HEK293 (cell line): ENCODE measurements around the gene XPOT.

Source experiments
- CTCF ChIA-PET: fragments of 350-600 bp; formaldehyde crosslinking; extraction: SDS; loops from one replicate; lab custom pipeline; 2021; ENCODE audit warnings: antibody characterized with exemption; lab: Yijun Ruan, JAX
- POLR2A ChIA-PET: fragments of 300-600 bp; formaldehyde crosslinking; extraction: SDS; loops from one replicate; lab custom pipeline; 2020; ENCODE audit warnings: antibody characterized with exemption, inconsistent platforms; lab: Yijun Ruan, JAX
- H3K27ac ChIP-seq: fragments of 200-500 bp; sonication (Bioruptor generic); 2 replicates; pipeline ENCODE4 v1.5.1; 2014; ENCODE audit warnings: low read depth, low read length, control low read depth, inconsistent platforms; ENCODE audit errors: extremely low read depth
- H3K36me3 ChIP-seq, 2 experiments: fragments of 200-500 bp in 1 of 2; sonication (Bioruptor generic) in 1 of 2; 1 replicate in 1 of 2; 2 replicates in 1 of 2; pipeline ENCODE4 v1.5.1; 2014 to 2017; ENCODE audit warnings: inconsistent platforms in 2 of 2, low read length in 2 of 2; ENCODE audit not compliant: control insufficient read depth in 2 of 2, insufficient read depth in 1 of 2
- H3K4me1 ChIP-seq: fragments of 200-500 bp; sonication (Bioruptor generic); 2 replicates; pipeline ENCODE4 v1.5.1; 2014; ENCODE audit warnings: mild to moderate bottlenecking, low read length, inconsistent platforms; ENCODE audit not compliant: control insufficient read depth, insufficient read depth
- H3K4me3 ChIP-seq: 2 replicates; pipeline ENCODE4 v1.5.1; 2011; ENCODE audit warnings: low read depth, mild to moderate bottlenecking, control low read depth, low read length, moderate library complexity
- H3K9me3 ChIP-seq: fragments of 200-500 bp; sonication (Bioruptor generic); 2 replicates; pipeline ENCODE4 v1.5.1; 2014; ENCODE audit warnings: low read depth, low read length, inconsistent platforms; ENCODE audit not compliant: control insufficient read depth, insufficient read depth
- GLIS2 ChIP-seq: fragments of 450-650 bp; formaldehyde crosslinking; IDR thresholded peaks from 2 replicates; pipeline ENCODE4 v1.5.1; 2016; ENCODE audit warnings: missing biosample characterization, missing genetic modification characterization
- HOXD13 ChIP-seq: sonication (generic); formaldehyde crosslinking; IDR thresholded peaks from 2 replicates; pipeline ENCODE4 v1.8.0; 2022; ENCODE audit warnings: missing genetic modification reagents, borderline replicate concordance
- KLF16 ChIP-seq: fragments of 450-650 bp; formaldehyde crosslinking; IDR thresholded peaks from 2 replicates; pipeline ENCODE4 v1.5.1; 2017; ENCODE audit warnings: missing biosample characterization, missing genetic modification characterization
- KLF8 ChIP-seq: fragments of 450-650 bp; formaldehyde crosslinking; IDR thresholded peaks from 2 replicates; pipeline ENCODE4 v1.5.1; 2016; ENCODE audit warnings: missing biosample characterization, missing genetic modification characterization
- MEIS1 ChIP-seq: sonication (generic); formaldehyde crosslinking; IDR thresholded peaks from 2 replicates; pipeline ENCODE4 v1.8.1; 2022; ENCODE audit warnings: missing genetic modification reagents, mild to moderate bottlenecking, borderline replicate concordance
- PRDM1 ChIP-seq: fragments of 450-650 bp; formaldehyde crosslinking; IDR thresholded peaks from 2 replicates; pipeline ENCODE4; 2016; ENCODE audit warnings: missing biosample characterization, missing genetic modification characterization
- PRDM6 ChIP-seq: fragments of 450-650 bp; formaldehyde crosslinking; IDR thresholded peaks from 2 replicates; pipeline ENCODE4 v1.5.1; 2017; ENCODE audit warnings: missing biosample characterization, missing genetic modification characterization
- RBAK ChIP-seq: fragments of 450-650 bp; formaldehyde crosslinking; IDR thresholded peaks from 2 replicates; pipeline ENCODE4 v1.5.1; 2016; ENCODE audit warnings: missing biosample characterization, missing genetic modification characterization
- SETDB1 ChIP-seq: IDR thresholded peaks from one replicate; pipeline ENCODE4 v1.6.1; 2017; ENCODE audit warnings: mild to moderate bottlenecking, low read length, moderate library complexity, mixed read lengths; ENCODE audit not compliant: insufficient read length
- SP7 ChIP-seq: fragments of 450-650 bp; formaldehyde crosslinking; IDR thresholded peaks from 2 replicates; pipeline ENCODE4 v1.5.1; 2016; ENCODE audit warnings: missing biosample characterization, missing genetic modification characterization
- ZFP3 ChIP-seq: fragments of 450-650 bp; formaldehyde crosslinking; IDR thresholded peaks from 2 replicates; pipeline ENCODE4 v1.5.1; 2016; ENCODE audit warnings: low read depth, missing biosample characterization, missing genetic modification characterization
- ZNF155 ChIP-seq: fragments of 450-650 bp; formaldehyde crosslinking; IDR thresholded peaks from 2 replicates; pipeline ENCODE4 v1.5.1; 2016; ENCODE audit warnings: missing biosample characterization, missing genetic modification characterization
- ZNF23 ChIP-seq: fragments of 450-650 bp; formaldehyde crosslinking; IDR thresholded peaks from 2 replicates; pipeline ENCODE4 v1.5.1; 2016; ENCODE audit warnings: missing biosample characterization, missing genetic modification characterization, borderline replicate concordance
- ZNF302 ChIP-seq: fragments of 450-650 bp; formaldehyde crosslinking; IDR thresholded peaks from 2 replicates; pipeline ENCODE4 v1.5.1; 2016; ENCODE audit warnings: missing biosample characterization, missing genetic modification characterization, low read depth
- ZNF354C ChIP-seq: fragments of 450-650 bp; formaldehyde crosslinking; IDR thresholded peaks from 2 replicates; pipeline ENCODE4 v1.5.1; 2016; ENCODE audit warnings: missing biosample characterization, missing genetic modification characterization, low read depth, borderline replicate concordance
- ZNF37A ChIP-seq: fragments of 450-650 bp; IDR thresholded peaks from 2 replicates; pipeline ENCODE4 v1.5.1; 2018; ENCODE audit warnings: missing biosample characterization, missing genetic modification characterization
- ZNF394 ChIP-seq: fragments of 450-650 bp; formaldehyde crosslinking; IDR thresholded peaks from 2 replicates; pipeline ENCODE4 v1.5.1; 2016; ENCODE audit warnings: missing biosample characterization, missing genetic modification characterization, mild to moderate bottlenecking, moderate library complexity, borderline replicate concordance
- ZNF404 ChIP-seq: fragments of 450-650 bp; formaldehyde crosslinking; IDR thresholded peaks from 2 replicates; pipeline ENCODE4 v1.5.1; 2017; ENCODE audit warnings: missing biosample characterization, missing genetic modification characterization
- ZNF488 ChIP-seq: fragments of 450-650 bp; formaldehyde crosslinking; IDR thresholded peaks from 2 replicates; pipeline ENCODE4 v1.5.1; 2016; ENCODE audit warnings: missing biosample characterization, missing genetic modification characterization
- ZNF623 ChIP-seq: fragments of 450-650 bp; formaldehyde crosslinking; IDR thresholded peaks from 2 replicates; pipeline ENCODE4 v1.5.1; 2016; ENCODE audit warnings: missing biosample characterization, missing genetic modification characterization
- ZNF626 ChIP-seq: fragments of 450-650 bp; sonication (Bioruptor Pico); formaldehyde crosslinking; IDR thresholded peaks from 2 replicates; pipeline ENCODE4 v1.5.1; 2018; ENCODE audit warnings: missing biosample characterization, missing genetic modification characterization, inconsistent platforms
- ZNF843 ChIP-seq: fragments of 450-650 bp; formaldehyde crosslinking; IDR thresholded peaks from 2 replicates; pipeline ENCODE4 v1.5.1; 2016; ENCODE audit warnings: missing biosample characterization, missing genetic modification characterization
- ZSCAN5A ChIP-seq: fragments of 450-650 bp; formaldehyde crosslinking; IDR thresholded peaks from 2 replicates; pipeline ENCODE4 v1.5.1; 2016; ENCODE audit warnings: missing biosample characterization, missing genetic modification characterization
- TF ChIP-seq, protein P1 (sequence below): fragments of 450-650 bp; formaldehyde crosslinking; IDR thresholded peaks from 2 replicates; pipeline ENCODE4 v1.5.1; 2016; ENCODE audit warnings: missing biosample characterization, missing genetic modification characterization
- TF ChIP-seq, protein P2 (sequence below): fragments of 450-650 bp; formaldehyde crosslinking; IDR thresholded peaks from 2 replicates; pipeline ENCODE4 v1.5.1; 2016; ENCODE audit warnings: missing biosample characterization, missing genetic modification characterization
- TF ChIP-seq, protein P3 (sequence below): fragments of 450-650 bp; formaldehyde crosslinking; IDR thresholded peaks from 2 replicates; pipeline ENCODE4 v1.5.1; 2016; ENCODE audit warnings: missing biosample characterization, missing genetic modification characterization

The XPOT gene

DNA sequence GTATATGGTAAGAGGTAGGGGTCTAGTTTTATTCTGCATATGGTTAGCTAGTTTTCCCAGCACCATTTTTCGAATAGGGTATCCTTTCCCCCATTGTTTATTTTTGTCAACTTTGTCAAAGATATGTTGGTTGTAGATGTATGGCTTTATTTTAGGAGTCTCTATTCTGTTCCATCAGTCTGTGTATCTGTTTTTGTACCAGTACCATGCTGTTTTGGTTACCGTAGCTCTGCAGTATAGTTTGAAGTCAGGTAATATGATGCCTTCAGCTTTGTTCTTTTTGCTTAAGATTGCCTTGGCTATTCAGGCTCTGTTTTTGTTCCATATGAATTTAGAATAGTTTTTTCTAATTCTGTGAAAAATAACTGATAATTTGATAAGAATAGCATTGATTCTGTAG is 72.7 kb downstream of the XPOT start:
- Histone ChIP-seq H3K4me3 (no peak overlapping the region), H3K36me3 (peaks cover 58 to 74% of the 10 kb centered on the region in 2 experiments), H3K9me3 (no peaks in the 10 kb centered on the region), H3K4me1 (no peaks in the 10 kb centered on the region), H3K27ac (no peak overlapping the region)
- TF ChIP-seq ZNF843 (tag by site-specific recombination) (no peak), ZNF394 (tag by site-specific recombination) (no peak), KLF8 (no peak), ZNF23 (tag by site-specific recombination) (no peak), ZNF488 (no peak), HOXD13 (no peak), SETDB1 (peak; percentile 79), ZFP3 (tag by site-specific recombination) (no peak), SP7 (tag by site-specific recombination) (no peak), ZNF155 (tag by site-specific recombination) (no peak), ZNF354C (no peak)
- TF ChIP-seq, protein P1, sequence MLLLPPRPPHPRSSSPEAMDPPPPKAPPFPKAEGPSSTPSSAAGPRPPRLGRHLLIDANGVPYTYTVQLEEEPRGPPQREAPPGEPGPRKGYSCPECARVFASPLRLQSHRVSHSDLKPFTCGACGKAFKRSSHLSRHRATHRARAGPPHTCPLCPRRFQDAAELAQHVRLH: peak; percentile 61; the same call in 1 of the 2 replicates
- TF ChIP-seq, protein P2, sequence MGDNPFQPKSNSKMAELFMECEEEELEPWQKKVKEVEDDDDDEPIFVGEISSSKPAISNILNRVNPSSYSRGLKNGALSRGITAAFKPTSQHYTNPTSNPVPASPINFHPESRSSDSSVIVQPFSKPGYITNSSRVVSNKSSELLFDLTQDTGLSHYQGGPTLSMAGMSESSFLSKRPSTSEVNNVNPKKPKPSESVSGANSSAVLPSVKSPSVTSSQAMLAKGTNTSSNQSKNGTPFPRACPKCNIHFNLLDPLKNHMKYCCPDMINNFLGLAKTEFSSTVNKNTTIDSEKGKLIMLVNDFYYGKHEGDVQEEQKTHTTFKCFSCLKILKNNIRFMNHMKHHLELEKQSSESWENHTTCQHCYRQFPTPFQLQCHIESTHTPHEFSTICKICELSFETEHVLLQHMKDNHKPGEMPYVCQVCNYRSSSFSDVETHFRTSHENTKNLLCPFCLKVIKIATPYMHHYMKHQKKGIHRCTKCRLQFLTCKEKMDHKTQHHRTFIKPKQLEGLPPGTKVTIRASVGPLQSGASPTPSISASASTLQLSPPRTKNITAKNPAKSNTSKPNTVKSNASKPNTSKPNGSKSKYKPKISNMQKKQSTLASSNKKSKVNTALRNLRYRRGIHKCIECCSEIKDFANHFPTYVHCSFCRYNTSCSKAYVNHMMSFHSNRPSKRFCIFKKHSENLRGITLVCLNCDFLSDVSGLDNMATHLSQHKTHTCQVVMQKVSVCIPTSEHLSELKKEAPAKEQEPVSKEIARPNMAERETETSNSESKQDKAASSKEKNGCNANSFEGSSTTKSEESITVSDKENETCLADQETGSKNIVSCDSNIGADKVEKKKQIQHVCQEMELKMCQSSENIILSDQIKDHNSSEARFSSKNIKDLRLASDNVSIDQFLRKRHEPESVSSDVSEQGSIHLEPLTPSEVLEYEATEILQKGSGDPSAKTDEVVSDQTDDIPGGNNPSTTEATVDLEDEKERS (tag by site-specific recombination): peak; percentile 88
- ChIA-PET CTCF (no interaction called here), POLR2A (no interaction called here)

- CTCF ChIA-PET: no interaction called here
- TF ChIP-seq PRDM1 (tag by site-specific recombination) (no peak), PRDM6 (tag by site-specific recombination) (0 out of 2 replicates have a peak, but pooled peaks have one; percentile 22)
- TF ChIP-seq, all 188 proteins: peak for 1
- Histone ChIP-seq H3K4me3 (no peak overlapping the region), H3K36me3 (peaks cover 59 to 75% of the 10 kb centered on the region in 2 experiments), H3K9me3 (no peaks in the 10 kb centered on the region), H3K27ac (no peak overlapping the region), H3K4me1 (no peaks in the 10 kb centered on the region)
- POLR2A ChIA-PET: no interaction called here
Observed at GRCh38 chr12:64478661-64479060, 74.5 kb downstream of the XPOT start.

DNA sequence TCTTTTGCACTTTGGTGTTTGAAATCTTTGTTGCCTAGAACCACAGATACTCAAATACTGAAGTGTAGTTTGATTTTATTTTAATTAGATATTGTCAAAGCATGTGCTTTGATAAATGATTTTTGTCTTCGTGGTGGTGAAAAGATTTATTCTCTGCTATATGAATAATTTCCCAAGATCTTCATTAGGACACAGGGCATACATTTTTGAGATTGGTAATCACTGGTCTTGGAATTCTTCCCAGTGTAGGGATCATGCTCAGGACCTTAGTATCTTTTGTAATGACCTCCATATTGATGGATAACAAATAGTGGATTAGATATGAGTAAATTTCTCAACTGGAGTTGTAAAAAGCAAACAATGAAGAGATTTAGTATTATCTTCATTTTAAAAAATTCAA is 76.0 kb downstream of the XPOT start:
- H3K4me3 ChIP-seq: no peak overlapping the region
- no peaks in the 10 kb centered on the region for H3K9me3 ChIP-seq
- H3K27ac ChIP-seq: no peak overlapping the region
- ChIA-PET CTCF (no interaction called here), POLR2A (no interaction called here)
- no peaks in the 10 kb centered on the region for H3K4me1 ChIP-seq
- peaks cover 54 to 71% of the 10 kb centered on the region in 2 experiments for H3K36me3 ChIP-seq
- TF ChIP-seq ZNF302: no peak
- no peak for TF ChIP-seq RBAK (tag by site-specific recombination)
- TF ChIP-seq GLIS2 (tag by site-specific recombination): no peak
- no peak for TF ChIP-seq KLF16
- no peak for TF ChIP-seq ZNF623 (tag by site-specific recombination)
- TF ChIP-seq, protein P3, sequence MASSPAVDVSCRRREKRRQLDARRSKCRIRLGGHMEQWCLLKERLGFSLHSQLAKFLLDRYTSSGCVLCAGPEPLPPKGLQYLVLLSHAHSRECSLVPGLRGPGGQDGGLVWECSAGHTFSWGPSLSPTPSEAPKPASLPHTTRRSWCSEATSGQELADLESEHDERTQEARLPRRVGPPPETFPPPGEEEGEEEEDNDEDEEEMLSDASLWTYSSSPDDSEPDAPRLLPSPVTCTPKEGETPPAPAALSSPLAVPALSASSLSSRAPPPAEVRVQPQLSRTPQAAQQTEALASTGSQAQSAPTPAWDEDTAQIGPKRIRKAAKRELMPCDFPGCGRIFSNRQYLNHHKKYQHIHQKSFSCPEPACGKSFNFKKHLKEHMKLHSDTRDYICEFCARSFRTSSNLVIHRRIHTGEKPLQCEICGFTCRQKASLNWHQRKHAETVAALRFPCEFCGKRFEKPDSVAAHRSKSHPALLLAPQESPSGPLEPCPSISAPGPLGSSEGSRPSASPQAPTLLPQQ (tag by site-specific recombination): no peak
- TF ChIP-seq ZNF404 (tag by site-specific recombination): no peak
- TF ChIP-seq MEIS1: no peak
- no peak for TF ChIP-seq ZSCAN5A (tag by site-specific recombination)
- TF ChIP-seq ZNF37A (tag by site-specific recombination): no peak
- TF ChIP-seq ZNF626: no peak
